K562 (cell line): ENCODE data around the gene ODF4. TPM values are rescaled to one million over a fixed set of nuclear protein-coding genes. Genes with fewer than 3 reads are reported as not detected.

Source experiments
- ATF2 ChIP-seq: sonication (generic); formaldehyde crosslinking; IDR thresholded peaks from 2 replicates; pipeline ENCODE4 v1.8.1; 2022; ENCODE audit warnings: missing genetic modification reagents
- COPS2 ChIP-seq: fragments of 450-650 bp; conservative IDR thresholded peaks from 2 replicates; pipeline ENCODE4 v1.6.1; 2016; ENCODE audit warnings: mild to moderate bottlenecking, moderate library complexity
- ELF4 ChIP-seq: fragments of 450-650 bp; formaldehyde crosslinking; IDR thresholded peaks from 2 replicates; pipeline ENCODE4 v1.4.0; 2022; ENCODE audit warnings: missing genetic modification characterization
- ELK1 ChIP-seq: sonication (generic); formaldehyde crosslinking; IDR thresholded peaks from 2 replicates; pipeline ENCODE4 v1.8.1; 2022; ENCODE audit warnings: missing genetic modification reagents
- HOXB6 ChIP-seq: fragments of 250-450 bp; sonication (Bioruptor Pico); IDR thresholded peaks from 2 replicates; pipeline ENCODE4 v1.5.1; 2022; ENCODE audit warnings: mild to moderate bottlenecking, borderline replicate concordance
- LARP7 ChIP-seq: fragments of 450-650 bp; IDR thresholded peaks from 2 replicates; pipeline ENCODE4 v1.6.1; 2016
- LEF1 ChIP-seq: fragments of 450-650 bp; IDR thresholded peaks from 2 replicates; pipeline ENCODE4 v1.6.1; 2016; ENCODE audit warnings: mild to moderate bottlenecking
- MEF2A ChIP-seq: IDR thresholded peaks from 2 replicates; pipeline ENCODE4 v1.6.1; 2011; ENCODE audit warnings: low read depth, mild to moderate bottlenecking, low read length, moderate library complexity; ENCODE audit not compliant: control insufficient read depth
- MYC ChIP-seq, 2 experiments: fragments of 250-450 bp in 1 of 2; sonication (Bioruptor Pico) in 1 of 2; IDR thresholded peaks; 2 replicates each; pipeline versions ENCODE4 v1.5.1 to v1.6.1; 2012 to 2021; ENCODE audit warnings: low read depth in 2 of 2, borderline replicate concordance in 1 of 2, improper control_type of control experiment in 1 of 2, low read length in 1 of 2, mild to moderate bottlenecking in 1 of 2, moderate library complexity in 1 of 2
- POLR2B ChIP-seq: fragments of 450-650 bp; IDR thresholded peaks from 2 replicates; pipeline ENCODE4 v1.6.1; 2018; ENCODE audit warnings: low read depth; ENCODE audit not compliant: partially characterized antibody
- ZFP36 ChIP-seq: fragments of 150-350 bp; IDR thresholded peaks from 2 replicates; pipeline ENCODE4 v1.6.1; 2018; ENCODE audit warnings: low read length, low read depth; ENCODE audit not compliant: partially characterized antibody
- ZNF407 ChIP-seq: fragments of 450-650 bp; IDR thresholded peaks from 2 replicates; pipeline ENCODE4 v1.6.1; 2016; ENCODE audit warnings: low read depth
- ZNF408 ChIP-seq: fragments of 250-450 bp; sonication (Bioruptor Pico); IDR thresholded peaks from 2 replicates; pipeline ENCODE4 v1.4.0; 2020; ENCODE audit warnings: low read depth, mild to moderate bottlenecking, moderate library complexity
- ZNF57 ChIP-seq: fragments of 450-650 bp; formaldehyde crosslinking; IDR thresholded peaks from 2 replicates; pipeline ENCODE4 v1.4.0; 2020; ENCODE audit warnings: mild to moderate bottlenecking, moderate library complexity
- ZNF740 ChIP-seq, 3 experiments: fragments of 200-800 bp in 1 of 3; sonication (Bioruptor generic) in 1 of 3; sonication (generic) in 1 of 3; formaldehyde crosslinking in 1 of 3; IDR thresholded peaks; 2 replicates each; pipeline versions ENCODE4 v1.6.1 to v1.8.0; 2016 to 2022; ENCODE audit warnings: mild to moderate bottlenecking in 2 of 3, missing compliant biosample characterization in 2 of 3, missing genetic modification characterization in 2 of 3, missing genetic modification reagents in 1 of 3
- polyA plus RNA-seq, 8 experiments: library from polyadenylated mRNA; depleted of rRNA in 4 of 8; stranded (reverse) in 5 of 8; unstranded in 3 of 8; fragments of >200 nt; fragmentation: Nextera tagmentation in 2 of 8; fragmentation: Illumina TruSeq in 1 of 8; extraction: Ambion mirVana in 2 of 8; extraction: Trizol in 1 of 8; gene quantifications; 2 replicates each; pipeline versions ENCODE4 v1.2.1 to v1.2.3, GENCODE V29; 2011 to 2014; ENCODE audit warnings: inconsistent platforms in 1 of 8, missing spikeins in 1 of 8
- total RNA-seq, 7 experiments: library from RNA; depleted of rRNA in 6 of 7; stranded (reverse); fragments of >200 nt in 6 of 7; fragmentation: Illumina TruSeq in 2 of 7; extraction: Trizol in 2 of 7; gene quantifications; 2 replicates each; pipeline versions ENCODE4 v1.2.1 to v1.2.3, GENCODE V29; 2011 to 2021; ENCODE audit warnings: low replicate concordance in 1 of 7

ODF4 gene
- total and polyA plus RNA-seq, 9 of the 15 experiments (the other 6 are each of a cell fraction or from before 2014, with no cell fraction given) = not detected

GRCh38 chr17:8376271-8377067, 36.8 kb downstream of the ODF4 start, which contains the start of gene KRABD2 (continued):
- TF ChIP-seq MYC (IDR thresholded peaks at IDR 0.05; ENCODE audit: low read depth, low read length) = peak; percentile 32; the same call in 1 of the 2 replicates
- no peak for TF ChIP-seq MYC (CRISPR knock-in tag; IDR thresholded peaks at IDR 0.05; ENCODE audit: borderline replicate concordance, low read depth)
- peak; percentile 82 for TF ChIP-seq POLR2B
- no peak for TF ChIP-seq LARP7
- TF ChIP-seq ELF4 (CRISPR knock-in tag) = peak; percentile 87
- no peak for TF ChIP-seq HOXB6 (CRISPR knock-in tag)
- no peak for TF ChIP-seq ELK1 (CRISPR knock-in tag)
- no peak for TF ChIP-seq ZNF408 (CRISPR knock-in tag)
- no peak for TF ChIP-seq ZNF407
- no peak for TF ChIP-seq ATF2
- no peak for TF ChIP-seq ZFP36
- TF ChIP-seq ZNF57 = peak; percentile 26; the same call in 1 of the 2 replicates
- TF ChIP-seq LEF1 = no peak
- TF ChIP-seq ZNF740 (CRISPR knock-in tag; IDR thresholded peaks at IDR 0.05) = no peak
- no peak for TF ChIP-seq ZNF740 (tag; IDR thresholded peaks at IDR 0.05)
- TF ChIP-seq COPS2 = no peak
- TF ChIP-seq MEF2A = no peak
